SK-N-SH (cell line): ENCODE data around the gene TOM1L2.

Experiments used
- GABPA ChIP-seq: IDR thresholded peaks from 2 replicates; pipeline ENCODE4 v1.4.0; 2012; ENCODE audit warnings: low read depth, mild to moderate bottlenecking
- RAD21 ChIP-seq: IDR thresholded peaks from 2 replicates; pipeline ENCODE4 v1.6.1; 2012; ENCODE audit warnings: mild to moderate bottlenecking, low read length
- REST ChIP-seq: IDR thresholded peaks from 2 replicates; pipeline ENCODE4 v1.6.1; 2012; ENCODE audit warnings: mild to moderate bottlenecking, low read depth, low read length, moderate library complexity
- SMC3 ChIP-seq: IDR thresholded peaks from 2 replicates; pipeline ENCODE4 v1.6.1; 2012; ENCODE audit warnings: low read depth, low read length, improper control_type of control experiment
- TAF1 ChIP-seq: IDR thresholded peaks from 2 replicates; pipeline ENCODE4 v1.6.1; 2012; ENCODE audit warnings: low read depth, mild to moderate bottlenecking, low read length, moderate library complexity, borderline replicate concordance
- TEAD4 ChIP-seq: IDR thresholded peaks from 2 replicates; pipeline ENCODE4 v1.4.0; 2012; ENCODE audit warnings: mild to moderate bottlenecking, borderline replicate concordance; ENCODE audit not compliant: insufficient read depth
- YY1 ChIP-seq: IDR thresholded peaks from 2 replicates; pipeline ENCODE4 v1.4.0; 2012; ENCODE audit warnings: low read depth, mild to moderate bottlenecking
- TF ChIP-seq, protein P1 (sequence below): fragments of 200-600 bp; sonication (generic); IDR thresholded peaks from 2 replicates; pipeline ENCODE4 v1.6.1; 2017; ENCODE audit warnings: antibody characterized with exemption, mild to moderate bottlenecking, moderate library complexity
- TF ChIP-seq, protein P2 (sequence below): IDR thresholded peaks from 2 replicates; pipeline ENCODE4 v1.4.0; 2012; ENCODE audit warnings: low read depth

- TF ChIP-seq TEAD4 = no peak
- TF ChIP-seq, protein P1, sequence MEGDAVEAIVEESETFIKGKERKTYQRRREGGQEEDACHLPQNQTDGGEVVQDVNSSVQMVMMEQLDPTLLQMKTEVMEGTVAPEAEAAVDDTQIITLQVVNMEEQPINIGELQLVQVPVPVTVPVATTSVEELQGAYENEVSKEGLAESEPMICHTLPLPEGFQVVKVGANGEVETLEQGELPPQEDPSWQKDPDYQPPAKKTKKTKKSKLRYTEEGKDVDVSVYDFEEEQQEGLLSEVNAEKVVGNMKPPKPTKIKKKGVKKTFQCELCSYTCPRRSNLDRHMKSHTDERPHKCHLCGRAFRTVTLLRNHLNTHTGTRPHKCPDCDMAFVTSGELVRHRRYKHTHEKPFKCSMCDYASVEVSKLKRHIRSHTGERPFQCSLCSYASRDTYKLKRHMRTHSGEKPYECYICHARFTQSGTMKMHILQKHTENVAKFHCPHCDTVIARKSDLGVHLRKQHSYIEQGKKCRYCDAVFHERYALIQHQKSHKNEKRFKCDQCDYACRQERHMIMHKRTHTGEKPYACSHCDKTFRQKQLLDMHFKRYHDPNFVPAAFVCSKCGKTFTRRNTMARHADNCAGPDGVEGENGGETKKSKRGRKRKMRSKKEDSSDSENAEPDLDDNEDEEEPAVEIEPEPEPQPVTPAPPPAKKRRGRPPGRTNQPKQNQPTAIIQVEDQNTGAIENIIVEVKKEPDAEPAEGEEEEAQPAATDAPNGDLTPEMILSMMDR = no peak
- no peak for TF ChIP-seq RAD21
- no peak for TF ChIP-seq SMC3
- no peak for TF ChIP-seq REST
- TF ChIP-seq TAF1 = no peak
- no peak for TF ChIP-seq YY1
- no peak for TF ChIP-seq GABPA
- TF ChIP-seq, protein P2, sequence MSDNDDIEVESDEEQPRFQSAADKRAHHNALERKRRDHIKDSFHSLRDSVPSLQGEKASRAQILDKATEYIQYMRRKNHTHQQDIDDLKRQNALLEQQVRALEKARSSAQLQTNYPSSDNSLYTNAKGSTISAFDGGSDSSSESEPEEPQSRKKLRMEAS = no peak
Observed at GRCh38 chr17:17892731-17893130, 79.5 kb downstream of the TOM1L2 start.
